ENCODE results near the gene ARL16. TPM values are rescaled to one million over a fixed set of nuclear protein-coding genes. Genes with fewer than 3 reads are reported as not detected.

Gene ARL16
- total RNA-seq, 1 experiment from 2014 or later: 52.7 TPM

GRCh38 chr17:81685108-81685507, 1.5 kb upstream of the ARL16 start:
- in situ Hi-C loops (cut with HindIII; ENCODE audit: low pct_unique_long_range_greater_than_20kb, low sequenced_read_pairs) (no loop called here), intact Hi-C loops (cut with micrococcal nuclease; ENCODE audit: unreplicated experiment) (no loop called here)
- Histone ChIP-seq H3K27ac (ENCODE audit: low read length) (peak overlapping the region; percentile 96), H3K4me3 (ENCODE audit: low read depth in 2 of 2, low read length in 2 of 2) (peak overlapping the region; percentile 71 to 78), H3K9me3 (ENCODE audit: control insufficient read depth, insufficient read depth, low read depth, low read length) (no peaks in the 10 kb centered on the region), H3K27me3 (ENCODE audit: control insufficient read depth, insufficient read depth, low read length) (no peaks in the 10 kb centered on the region), H3K4me1 (ENCODE audit: control insufficient read depth, insufficient read depth, low read length) (peaks cover 23% of the 10 kb centered on the region), H3K36me3 (ENCODE audit: control insufficient read depth, insufficient read depth, low read length) (peaks cover 22% of the 10 kb centered on the region; the same call in 1 of the 2 replicates)
- ChIA-PET POLR2A (no interaction called here), CTCF (interaction anchor here (0.7 kb wide), 1 partner anchor 72 kb away, joined by 3 read pairs; no protein-coding TSS in a partner anchor)
- ATAC-seq (no peak; the same call in 1 of the 2 replicates), DNase-seq (ENCODE audit: low read depth, low spot score) (no peak)
- no peak for TF ChIP-seq POLR2AphosphoS5 (IDR thresholded peaks at IDR 0.05; ENCODE audit: low read depth, low read length)
- TF ChIP-seq SIN3A (IDR thresholded peaks at IDR 0.05; ENCODE audit: borderline replicate concordance, insufficient read depth, low read depth, low read length): 0 out of 2 replicates have a peak, but pooled peaks have one; percentile 15
- BruUV-seq (replicated peaks): no TSS peak

- H3K9me3 ChIP-seq (ENCODE audit: control insufficient read depth, insufficient read depth, low read depth, low read length): no peaks in the 10 kb centered on the region
- POLR2A ChIA-PET: no interaction called here
- DNase-seq (ENCODE audit: low read depth, low spot score) (no peak), ATAC-seq (no peak)
- peak overlapping the region; percentile 96 for H3K27ac ChIP-seq (ENCODE audit: low read length)
- peak overlapping the region; percentile 71 to 78 for H3K4me3 ChIP-seq (ENCODE audit: low read depth in 2 of 2, low read length in 2 of 2)
- CTCF ChIA-PET: interaction anchor here (1.1 kb wide), 1 partner anchor 9 kb away, joined by 3 read pairs; no protein-coding TSS in a partner anchor
- no peaks in the 10 kb centered on the region for H3K27me3 ChIP-seq (ENCODE audit: control insufficient read depth, insufficient read depth, low read length)
- TSS peak; percentile 82 for BruUV-seq (replicated peaks)
- in situ Hi-C loops (cut with HindIII; ENCODE audit: low pct_unique_long_range_greater_than_20kb, low sequenced_read_pairs): no loop called here
- intact Hi-C loops (cut with micrococcal nuclease; ENCODE audit: unreplicated experiment): no loop called here
- TF ChIP-seq SIN3A (IDR thresholded peaks at IDR 0.05; ENCODE audit: borderline replicate concordance, insufficient read depth, low read depth, low read length) (no peak), CTCF (IDR thresholded peaks at IDR 0.05) (no peak), POLR2AphosphoS5 (IDR thresholded peaks at IDR 0.05; ENCODE audit: low read depth, low read length) (no peak), TCF7L2 (IDR thresholded peaks at IDR 0.05; ENCODE audit: low read depth, low read length) (no peak)
- peaks cover 22% of the 10 kb centered on the region; the same call in 1 of the 2 replicates for H3K36me3 ChIP-seq (ENCODE audit: control insufficient read depth, insufficient read depth, low read length)
- peaks cover 23% of the 10 kb centered on the region for H3K4me1 ChIP-seq (ENCODE audit: control insufficient read depth, insufficient read depth, low read length)
These were observed 880 bp upstream of the ARL16 start for GRCh38 chr17:81684442-81684911.

GRCh38 chr17:81683208-81683583, 401 bp downstream of the ARL16 start:
- TF ChIP-seq CTCF (IDR thresholded peaks at IDR 0.05): no peak
- TF ChIP-seq, protein P1, sequence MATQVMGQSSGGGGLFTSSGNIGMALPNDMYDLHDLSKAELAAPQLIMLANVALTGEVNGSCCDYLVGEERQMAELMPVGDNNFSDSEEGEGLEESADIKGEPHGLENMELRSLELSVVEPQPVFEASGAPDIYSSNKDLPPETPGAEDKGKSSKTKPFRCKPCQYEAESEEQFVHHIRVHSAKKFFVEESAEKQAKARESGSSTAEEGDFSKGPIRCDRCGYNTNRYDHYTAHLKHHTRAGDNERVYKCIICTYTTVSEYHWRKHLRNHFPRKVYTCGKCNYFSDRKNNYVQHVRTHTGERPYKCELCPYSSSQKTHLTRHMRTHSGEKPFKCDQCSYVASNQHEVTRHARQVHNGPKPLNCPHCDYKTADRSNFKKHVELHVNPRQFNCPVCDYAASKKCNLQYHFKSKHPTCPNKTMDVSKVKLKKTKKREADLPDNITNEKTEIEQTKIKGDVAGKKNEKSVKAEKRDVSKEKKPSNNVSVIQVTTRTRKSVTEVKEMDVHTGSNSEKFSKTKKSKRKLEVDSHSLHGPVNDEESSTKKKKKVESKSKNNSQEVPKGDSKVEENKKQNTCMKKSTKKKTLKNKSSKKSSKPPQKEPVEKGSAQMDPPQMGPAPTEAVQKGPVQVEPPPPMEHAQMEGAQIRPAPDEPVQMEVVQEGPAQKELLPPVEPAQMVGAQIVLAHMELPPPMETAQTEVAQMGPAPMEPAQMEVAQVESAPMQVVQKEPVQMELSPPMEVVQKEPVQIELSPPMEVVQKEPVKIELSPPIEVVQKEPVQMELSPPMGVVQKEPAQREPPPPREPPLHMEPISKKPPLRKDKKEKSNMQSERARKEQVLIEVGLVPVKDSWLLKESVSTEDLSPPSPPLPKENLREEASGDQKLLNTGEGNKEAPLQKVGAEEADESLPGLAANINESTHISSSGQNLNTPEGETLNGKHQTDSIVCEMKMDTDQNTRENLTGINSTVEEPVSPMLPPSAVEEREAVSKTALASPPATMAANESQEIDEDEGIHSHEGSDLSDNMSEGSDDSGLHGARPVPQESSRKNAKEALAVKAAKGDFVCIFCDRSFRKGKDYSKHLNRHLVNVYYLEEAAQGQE (IDR thresholded peaks at IDR 0.05; ENCODE audit: insufficient read depth in 1 of 2, low read depth in 2 of 2, low read length in 1 of 2): no peak
- TF ChIP-seq POLR2AphosphoS5 (IDR thresholded peaks at IDR 0.05; ENCODE audit: low read depth, low read length): no peak
- no peak for TF ChIP-seq TCF7L2 (IDR thresholded peaks at IDR 0.05; ENCODE audit: low read depth, low read length)
- no peak for TF ChIP-seq SIN3A (IDR thresholded peaks at IDR 0.05; ENCODE audit: borderline replicate concordance, insufficient read depth, low read depth, low read length)
- Histone ChIP-seq H3K9me3 (ENCODE audit: control insufficient read depth, insufficient read depth, low read depth, low read length) (no peaks in the 10 kb centered on the region), H3K27ac (ENCODE audit: low read length) (peak overlapping the region; percentile 93), H3K4me1 (ENCODE audit: control insufficient read depth, insufficient read depth, low read length) (peaks cover 23% of the 10 kb centered on the region), H3K4me3 (ENCODE audit: low read depth in 2 of 2, low read length in 2 of 2) (peak overlapping the region; percentile 71 to 78), H3K27me3 (ENCODE audit: control insufficient read depth, insufficient read depth, low read length) (no peaks in the 10 kb centered on the region), H3K36me3 (ENCODE audit: control insufficient read depth, insufficient read depth, low read length) (peaks cover 16% of the 10 kb centered on the region; the same call in 1 of the 2 replicates)
- CTCF ChIA-PET: interaction anchor here (1.1 kb wide), 1 partner anchor 8 kb away, joined by 3 read pairs; no protein-coding TSS in a partner anchor
- DNase-seq (ENCODE audit: low read depth, low spot score) (no peak), ATAC-seq (peak; percentile 37)
- POLR2A ChIA-PET: interaction anchor here (0.6 to 1.1 kb wide), 4 partner anchors 13 to 121 kb away, joined by 3 to 6 read pairs (median 3); partner anchors contain the start of gene GCGR
- intact Hi-C loops (cut with micrococcal nuclease; ENCODE audit: unreplicated experiment): no loop called here
- no TSS peak for BruUV-seq (replicated peaks)
- in situ Hi-C loops (cut with HindIII; ENCODE audit: low pct_unique_long_range_greater_than_20kb, low sequenced_read_pairs): no loop called here
